CD14-positive monocyte (primary cell): Measurements from ENCODE around the gene IL1B. TPM values are rescaled to one million over a fixed set of nuclear protein-coding genes. Genes with fewer than 3 reads are reported as not detected.

ENCODE experiments used
- DNase-seq, 3 donors: peaks; one replicate each; pipeline ENCODE4 v3.0.0-alpha.2; 2011 to 2022
- H2AFZ ChIP-seq: 2 replicates; pipeline ENCODE4 v1.6.0; 2012; ENCODE audit warnings: mild to moderate bottlenecking, low read depth, low read length, inconsistent platforms; ENCODE audit not compliant: insufficient read depth, poor library complexity, severe bottlenecking
- H3K27ac ChIP-seq, 2 donors: 1 replicate in 1 of 2; 2 replicates in 1 of 2; pipeline ENCODE4 v1.5.1; 2012 to 2013; ENCODE audit warnings: low read length in 2 of 2, control low read depth in 1 of 2, inconsistent platforms in 1 of 2, low read depth in 1 of 2, mild to moderate bottlenecking in 1 of 2
- H3K27me3 ChIP-seq, 2 donors: one replicate each; pipeline versions ENCODE4 v1.6.0 to v1.6.1; 2011 to 2013; ENCODE audit warnings: low read length in 2 of 2; ENCODE audit not compliant: control insufficient read depth in 2 of 2, insufficient read depth in 2 of 2
- H3K36me3 ChIP-seq, 2 donors: replicated peaks in 1 of 2; 1 replicate in 1 of 2; 2 replicates in 1 of 2; pipeline versions ENCODE4 v1.5.1 to v1.6.1; 2012 to 2013; ENCODE audit warnings: low read length in 2 of 2, control low read depth in 1 of 2, inconsistent platforms in 1 of 2, mild to moderate bottlenecking in 1 of 2; ENCODE audit not compliant: insufficient read depth in 2 of 2, control insufficient read depth in 1 of 2
- H3K4me1 ChIP-seq, 2 donors: 1 replicate in 1 of 2; 2 replicates in 1 of 2; pipeline versions ENCODE4 v1.5.1 to v1.6.1; 2012 to 2013; ENCODE audit warnings: low read length in 2 of 2, control low read depth in 1 of 2, inconsistent platforms in 1 of 2, mild to moderate bottlenecking in 1 of 2, moderate library complexity in 1 of 2; ENCODE audit not compliant: insufficient read depth in 2 of 2, control insufficient read depth in 1 of 2
- H3K4me2 ChIP-seq: replicated peaks from 2 replicates; pipeline ENCODE3; 2012; ENCODE audit warnings: low read length, moderate library complexity, mild to moderate bottlenecking; ENCODE audit not compliant: poor library complexity, severe bottlenecking; ENCODE audit errors: extremely low read depth
- H3K4me3 ChIP-seq, 3 experiments: fragments of 200-600 bp in 1 of 3; sonication (generic) in 1 of 3; replicated peaks in 1 of 3; 1 replicate in 2 of 3; 2 replicates in 1 of 3; pipeline ENCODE4 v1.5.1; 2011 to 2013; ENCODE audit warnings: low read length in 3 of 3, mild to moderate bottlenecking in 3 of 3, control low read depth in 2 of 3, low read depth in 2 of 3, inconsistent platforms in 1 of 3, moderate library complexity in 1 of 3
- H3K79me2 ChIP-seq: 2 replicates; pipeline ENCODE4 v1.6.0; 2012; ENCODE audit warnings: mild to moderate bottlenecking, control low read depth, inconsistent platforms, low read length, moderate library complexity; ENCODE audit not compliant: insufficient read depth
- H3K9ac ChIP-seq: 2 replicates; pipeline ENCODE4 v1.6.0; 2017; ENCODE audit warnings: low read length, mild to moderate bottlenecking; ENCODE audit not compliant: insufficient read depth, poor library complexity, severe bottlenecking
- H3K9me3 ChIP-seq, 2 donors: replicated peaks in 1 of 2; 1 replicate in 1 of 2; 2 replicates in 1 of 2; pipeline versions ENCODE4 v1.5.1 to v1.6.1; 2012 to 2013; ENCODE audit warnings: low read length in 2 of 2, control low read depth in 1 of 2; ENCODE audit not compliant: control insufficient read depth in 1 of 2, insufficient read depth in 1 of 2
- H4K20me1 ChIP-seq: 2 replicates; pipeline ENCODE4 v1.6.0; 2012; ENCODE audit warnings: mild to moderate bottlenecking, low read length, control low read depth, moderate library complexity; ENCODE audit not compliant: insufficient read depth
- H3K27ac Mint-ChIP-seq, 7 donors: one replicate each; pipeline ENCODE4 v1.8.0; 2020; ENCODE audit warnings: mild to moderate bottlenecking in 7 of 7, mixed read lengths in 7 of 7, moderate library complexity in 6 of 7, inconsistent platforms in 2 of 7
- H3K27me3 Mint-ChIP-seq, 3 donors: one replicate each; pipeline ENCODE4 v1.8.0; 2021 to 2022; ENCODE audit warnings: low read depth in 3 of 3, mild to moderate bottlenecking in 3 of 3, mixed read lengths in 3 of 3, moderate library complexity in 3 of 3, inconsistent platforms in 1 of 3
- H3K36me3 Mint-ChIP-seq, 2 donors: one replicate each; pipeline ENCODE4 v1.8.0; 2020; ENCODE audit warnings: mixed read lengths in 2 of 2, inconsistent platforms in 1 of 2, mild to moderate bottlenecking in 1 of 2
- H3K4me1 Mint-ChIP-seq: one replicate; pipeline ENCODE4 v1.8.0; 2020; ENCODE audit warnings: mild to moderate bottlenecking, mixed read lengths
- H3K4me3 Mint-ChIP-seq, 2 donors: one replicate each; pipeline ENCODE4 v1.8.0; 2020; ENCODE audit warnings: mild to moderate bottlenecking in 2 of 2, mixed read lengths in 2 of 2, moderate library complexity in 1 of 2
- H3K9me3 Mint-ChIP-seq, 7 donors: one replicate each; pipeline ENCODE4 v1.8.0; 2020 to 2022; ENCODE audit warnings: mixed read lengths in 7 of 7, mild to moderate bottlenecking in 6 of 7, moderate library complexity in 6 of 7, inconsistent platforms in 2 of 7
- CTCF ChIP-seq: fragments of 200-600 bp; IDR thresholded peaks from one replicate; pipeline ENCODE4 v1.8.0; 2022; ENCODE audit warnings: antibody characterized with exemption, mild to moderate bottlenecking
- WGBS: methylation state at CpG from one replicate; pipeline ENCODE4 v1.1.5; 2013; ENCODE audit warnings: missing lambda C conversion rate; ENCODE audit not compliant: insufficient coverage; 5-methylcytosine and 5-hydroxymethylcytosine counted together
- intact Hi-C, 2 donors: fragments of 100-400 bp; cut with micrococcal nuclease; formaldehyde crosslinking; loops; one replicate each; pipeline versions ENCODE4 v1.15.0 to v1.15.1; 2023
- polyA plus RNA-seq, 3 donors: library from polyadenylated mRNA; depleted of rRNA in 1 of 3; unstranded in 2 of 3; stranded (reverse) in 1 of 3; fragments of 300-500 nt in 2 of 3; fragments of >200 nt in 1 of 3; fragmentation: Illumina TruSeq in 2 of 3; gene quantifications; 1 replicate in 2 of 3; 2 replicates in 1 of 3; pipeline ENCODE4 v1.2.3, GENCODE V29; 2012 to 2021

IL1B gene
- polyA plus RNA-seq, 3 donors: 65.1 to 1,419 (median 114) TPM

- WGBS: 93% methylated on average over 8 of the region's 11 CpGs
- Histone ChIP-seq H3K4me3 (no peak overlapping the region), H3K27ac (no peak overlapping the region), H4K20me1 (no peaks in the 10 kb centered on the region), H3K9ac (no peak overlapping the region), H3K79me2 (no peaks in the 10 kb centered on the region), H3K27me3 (no peaks in the 10 kb centered on the region), H3K4me2 (no peak overlapping the region), H3K4me1 (peaks cover 7 to 10% of the 10 kb centered on the region in 2 donors), H2AFZ (no peak overlapping the region), H3K9me3 (peaks cover 0 to 3% of the 10 kb centered on the region in 2 donors), H3K36me3 (no peaks in the 10 kb centered on the region)
- H3K27me3 Mint-ChIP-seq: peaks cover 0 to 7% (median 3%) of the 10 kb centered on the region in 3 donors
- DNase-seq: no peak
- no peak for TF ChIP-seq CTCF
- H3K9me3 Mint-ChIP-seq: peaks cover 6 to 13% (median 8%) of the 10 kb centered on the region in 7 donors
- no peak overlapping the region for H3K4me3 Mint-ChIP-seq
- peaks cover 0 to under 1% of the 10 kb centered on the region in 2 donors for H3K36me3 Mint-ChIP-seq
- no peak overlapping the region for H3K27ac Mint-ChIP-seq
- peaks cover 9% of the 10 kb centered on the region for H3K4me1 Mint-ChIP-seq
- intact Hi-C loops: no loop called here
Observed at GRCh38 chr2:112805542-112805941, 31.0 kb downstream of the IL1B start.

- no peak overlapping the region for H3K9ac ChIP-seq
- intact Hi-C loops: loop anchor here in 1 of 2 donors (5.0 kb wide), 1 partner anchor 37 kb away; no protein-coding TSS in a partner anchor
- Mint-ChIP-seq H3K27ac (no peak overlapping the region), H3K4me3 (no peak overlapping the region), H3K4me1 (peaks cover 12% of the 10 kb centered on the region), H3K9me3 (peaks cover 6 to 12% (median 8%) of the 10 kb centered on the region in 7 donors), H3K27me3 (peaks cover 0 to 4% (median 2%) of the 10 kb centered on the region in 3 donors), H3K36me3 (peaks cover 0 to 3% of the 10 kb centered on the region in 2 donors)
- WGBS: 88% methylated on average over 1 of the region's 5 CpGs
- H3K27me3 ChIP-seq: no peaks in the 10 kb centered on the region
- H3K79me2 ChIP-seq: no peaks in the 10 kb centered on the region
- H3K27ac ChIP-seq: no peak overlapping the region
- peak in 1 of 3 donors; percentile 51 for DNase-seq
- no peak overlapping the region for H2AFZ ChIP-seq
- no peaks in the 10 kb centered on the region for H3K36me3 ChIP-seq
- TF ChIP-seq CTCF: no peak
- no peak overlapping the region for H3K4me3 ChIP-seq
- H3K9me3 ChIP-seq: peaks cover 0 to 3% of the 10 kb centered on the region in 2 donors
- H3K4me1 ChIP-seq: peaks cover 10 to 13% of the 10 kb centered on the region in 2 donors
- no peaks in the 10 kb centered on the region for H4K20me1 ChIP-seq
- H3K4me2 ChIP-seq: no peak overlapping the region
Observed at GRCh38 chr2:112803691-112804521, 32.7 kb downstream of the IL1B start.
